ENCODE results near the gene ASB5.

DNA sequence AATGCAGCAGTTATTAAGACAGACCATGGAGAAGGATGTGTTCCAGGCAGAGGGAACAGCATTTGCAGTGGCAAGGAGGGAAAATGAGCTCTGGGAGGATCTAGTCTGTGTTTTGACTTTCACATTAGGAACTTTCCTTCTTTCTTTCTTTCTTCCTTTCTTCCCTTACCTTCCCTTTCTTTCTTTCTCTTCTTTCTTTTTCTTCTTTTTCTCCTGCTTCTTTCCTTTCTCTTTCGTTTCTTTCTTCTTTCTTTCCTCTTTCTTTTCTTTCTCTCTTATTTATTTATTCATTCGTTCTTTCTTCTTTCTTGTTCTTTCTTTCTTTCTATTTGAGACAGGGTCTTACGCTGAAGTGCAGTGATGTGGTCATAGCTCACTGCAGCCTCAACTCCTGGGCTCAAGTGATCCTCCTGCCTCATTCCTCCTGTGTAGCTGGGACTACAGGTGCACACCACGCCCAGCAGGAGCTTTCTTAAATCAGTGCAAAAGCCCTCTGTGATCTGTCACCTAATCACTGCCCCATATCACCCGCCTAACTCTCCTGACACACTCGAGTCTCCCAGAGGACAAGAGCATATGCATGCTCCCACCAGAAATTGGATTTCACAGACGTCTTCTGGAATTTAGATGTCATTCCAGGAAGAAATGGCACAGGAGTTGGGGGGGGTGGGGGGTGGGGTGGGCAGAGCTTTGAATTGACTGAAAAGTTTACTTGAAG, 58.3 kb downstream of the ASB5 start:
- TF ChIP-seq CTCF (conservative IDR thresholded peaks at IDR 0.05 in 1 of 2, IDR thresholded peaks at IDR 0.05 in 1 of 2; ENCODE audit: low read depth in 1 of 2, low read length in 2 of 2) (no peak), EZH2 (IDR thresholded peaks at IDR 0.05; ENCODE audit: low read length, missing control alignments) (no peak)

All from fibroblast of lung (primary cell).